Stimulated activated CD4-positive, alpha-beta T cell treated with anti-CD3 and anti-CD28 coated beads, Interleukin-1b, Interleukin-23, amount 100 ng/mL, for 48 hours (primary cell): ENCODE measurements around the gene ANKRD45.
"Not testable (repeated sequence)": the region's sequence is repeated elsewhere in the genome, so short reads cannot be mapped to it uniquely, and the experiment has no call there.

Experiments used
- DNase-seq: peaks from one replicate; pipeline ENCODE4 v3.0.0-alpha.2; 2020

Gene ANKRD45

GRCh38 chr1:173642450-173643139, 27.1 kb downstream of the ANKRD45 start:
- DNase-seq = not testable (repeated sequence)

- no peak for DNase-seq
Measured at GRCh38 chr1:173639102-173639501, 30.5 kb downstream of the ANKRD45 start.

- DNase-seq = no peak
Measured at GRCh38 chr1:173638043-173639021, 31.3 kb downstream of the ANKRD45 start.

- DNase-seq = not testable (repeated sequence)
Measured at GRCh38 chr1:173637236-173638042, 32.2 kb downstream of the ANKRD45 start.

GRCh38 chr1:173635116-173635515, 34.5 kb downstream of the ANKRD45 start, which contains the start of gene TEX50:
Gene TEX50 (plus strand): TSS chr1:173635338. CDS start chr1:173635522, 184 bp downstream.
- no peak for DNase-seq

- no peak for DNase-seq
Measured at GRCh38 chr1:173628888-173629287, 40.8 kb downstream of the ANKRD45 start.

- DNase-seq = no peak
Measured at GRCh38 chr1:173627269-173627668, 42.4 kb downstream of the ANKRD45 start.

GRCh38 chr1:173616859-173617258, 52.8 kb downstream of the ANKRD45 start:
- DNase-seq = no peak

- DNase-seq = not testable (repeated sequence)
Measured at GRCh38 chr1:173613086-173613485, 56.6 kb downstream of the ANKRD45 start.

GRCh38 chr1:173608503-173609216, 61.0 kb downstream of the ANKRD45 start:
- no peak for DNase-seq

GRCh38 chr1:173603056-173603591, 66.5 kb downstream of the ANKRD45 start, which contains the start of gene SLC9C2:
Gene SLC9C2 (minus strand): TSS chr1:173603072. CDS start chr1:173601776, 1,296 bp downstream.
- DNase-seq = no peak

- no peak for DNase-seq
Measured at GRCh38 chr1:173601588-173601987, 68.1 kb downstream of the ANKRD45 start.

GRCh38 chr1:173596097-173596825, 73.4 kb downstream of the ANKRD45 start:
- DNase-seq = no peak

GRCh38 chr1:173591138-173591537, 78.5 kb downstream of the ANKRD45 start:
- DNase-seq = not testable (repeated sequence)

GRCh38 chr1:173590557-173590956, 79.1 kb downstream of the ANKRD45 start:
- no peak for DNase-seq

- no peak for DNase-seq
Measured at GRCh38 chr1:173581383-173582079, 88.1 kb downstream of the ANKRD45 start.

- no peak for DNase-seq
Measured at GRCh38 chr1:173580658-173581057, 89.0 kb downstream of the ANKRD45 start.

GRCh38 chr1:173580071-173580470, 89.6 kb downstream of the ANKRD45 start:
- DNase-seq = no peak

- DNase-seq = no peak
Measured at GRCh38 chr1:173573596-173573995, 96.1 kb downstream of the ANKRD45 start.

- DNase-seq = no peak
Measured at GRCh38 chr1:173572201-173572873, 97.3 kb downstream of the ANKRD45 start.
